Tibial nerve (tissue), 3 donors: Measurements from ENCODE around the gene DNMT3B.

Experiments
- CTCF ChIP-seq, 5 experiments: fragments of 200-600 bp in 3 of 5; fragments of 450-650 bp in 2 of 5; sonication (generic) in 3 of 5; IDR thresholded peaks; one replicate each; pipeline ENCODE4 v1.5.1; 2016 to 2019; ENCODE audit warnings: antibody characterized with exemption in 5 of 5, mild to moderate bottlenecking in 3 of 5, moderate library complexity in 2 of 5
- POLR2A ChIP-seq, 2 donors: fragments of 450-650 bp; IDR thresholded peaks; one replicate each; pipeline ENCODE4 v1.6.1; 2017; ENCODE audit warnings: antibody characterized with exemption in 2 of 2, mild to moderate bottlenecking in 2 of 2, moderate library complexity in 2 of 2

DNA sequence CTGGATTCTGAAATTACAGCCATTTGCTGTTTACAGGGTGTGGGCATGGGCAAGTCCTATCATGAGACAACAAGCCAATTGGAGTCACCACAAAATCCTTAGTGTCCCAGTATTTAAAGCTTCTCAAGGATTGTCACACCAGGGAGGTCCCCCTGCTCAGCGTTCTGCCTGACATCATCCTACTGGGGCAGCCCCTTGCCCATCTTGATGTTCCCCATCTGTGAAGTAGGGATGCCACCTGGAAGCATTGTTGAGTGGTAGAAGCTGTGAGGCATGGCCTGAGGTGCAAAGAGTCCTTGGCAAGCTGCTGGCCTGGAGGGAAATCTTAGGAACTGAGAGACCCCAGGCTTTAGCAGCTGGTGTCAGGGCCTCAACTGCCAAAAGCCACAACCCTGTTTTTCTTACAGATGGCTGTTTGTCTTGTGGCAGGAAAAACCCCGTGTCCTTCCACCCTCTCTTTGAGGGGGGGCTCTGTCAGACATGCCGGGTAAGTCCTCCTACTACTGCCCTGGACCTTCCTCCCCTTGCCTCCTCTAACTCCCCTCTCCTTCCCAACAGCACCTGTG is 34.3 kb downstream of the DNMT3B start:
- TF ChIP-seq CTCF (IDR thresholded peaks at IDR 0.05) (no peak), POLR2A (IDR thresholded peaks at IDR 0.05) (no peak)
